Measurements from ENCODE around the gene MYO1H.
"Not testable (repeated sequence)": the region's sequence is repeated elsewhere in the genome, so short reads cannot be mapped to it uniquely, and the experiment has no call there.

MYO1H gene, protein sequence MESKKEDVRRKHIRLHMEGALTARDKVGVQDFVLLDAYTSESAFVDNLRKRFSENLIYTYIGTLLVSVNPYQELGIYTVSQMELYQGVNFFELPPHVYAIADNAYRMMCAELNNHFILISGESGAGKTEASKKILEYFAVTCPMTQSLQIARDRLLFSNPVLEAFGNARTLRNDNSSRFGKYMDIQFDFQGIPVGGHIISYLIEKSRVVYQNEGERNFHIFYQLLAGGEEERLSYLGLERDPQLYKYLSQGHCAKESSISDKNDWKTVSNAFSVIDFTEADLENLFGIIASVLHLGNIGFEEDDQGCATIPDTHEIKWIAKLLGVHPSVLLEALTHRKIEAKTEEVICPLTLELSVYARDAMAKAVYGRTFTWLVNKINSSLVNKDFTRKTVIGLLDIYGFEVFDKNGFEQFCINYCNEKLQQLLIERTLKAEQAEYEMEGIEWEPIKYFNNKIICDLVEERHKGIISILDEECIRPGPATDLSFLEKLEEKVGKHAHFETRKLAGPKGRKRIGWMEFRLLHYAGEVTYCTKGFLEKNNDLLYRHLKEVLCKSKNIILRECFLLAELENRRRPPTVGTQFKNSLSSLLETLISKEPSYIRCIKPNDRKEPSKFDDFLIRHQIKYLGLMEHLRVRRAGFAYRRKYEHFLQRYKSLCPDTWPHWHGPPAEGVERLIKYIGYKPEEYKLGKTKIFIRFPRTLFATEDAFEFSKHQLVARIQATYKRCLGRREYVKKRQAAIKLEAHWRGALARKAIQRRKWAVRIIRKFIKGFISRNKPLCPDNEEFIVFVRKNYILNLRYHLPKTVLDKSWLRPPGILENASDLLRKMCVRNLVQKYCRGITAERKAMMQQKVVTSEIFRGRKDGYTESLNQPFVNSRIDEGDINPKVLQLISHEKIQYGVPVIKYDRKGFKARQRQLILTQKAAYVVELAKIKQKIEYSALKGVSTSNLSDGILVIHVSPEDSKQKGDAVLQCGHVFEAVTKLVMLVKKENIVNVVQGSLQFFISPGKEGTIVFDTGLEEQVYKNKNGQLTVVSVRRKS

GRCh38 chr12:109347589-109347988, at the start of gene MYO1H:
Gene MYO1H (plus strand): TSS chr12:109347900. CDS start chr12:109347961, 61 bp downstream.
- no peak for DNase-seq (ENCODE audit: low spot score)

- no peak for DNase-seq (ENCODE audit: low spot score)
Measured at GRCh38 chr12:109299849-109300248, 47.9 kb upstream of the MYO1H start.

DNA sequence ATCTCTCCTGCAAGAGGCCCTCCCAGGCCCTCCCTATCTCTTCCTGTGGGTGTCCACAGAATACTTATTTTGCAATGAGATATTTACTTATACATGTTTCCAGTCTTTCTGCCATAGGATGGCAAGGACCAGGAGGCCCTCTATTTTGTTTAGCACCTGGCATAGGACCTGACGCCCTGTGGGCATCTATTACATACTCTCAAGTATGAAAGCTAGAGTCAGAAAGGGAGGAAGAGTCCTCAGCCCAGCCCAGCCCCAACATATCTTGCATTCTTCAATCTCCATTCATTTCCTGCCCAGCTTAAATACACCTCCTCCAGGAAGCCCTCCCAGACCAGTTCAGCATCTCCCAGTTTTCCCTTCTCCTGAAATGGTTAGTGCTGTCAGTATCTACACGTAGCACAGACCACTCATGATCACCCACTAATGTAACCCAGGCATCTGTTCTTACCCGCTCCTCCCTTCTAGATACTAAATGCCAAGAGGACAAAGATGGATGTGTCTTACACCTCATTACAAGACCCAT, 46.0 kb upstream of the MYO1H start:
- no peak for DNase-seq (ENCODE audit: low spot score)

DNA sequence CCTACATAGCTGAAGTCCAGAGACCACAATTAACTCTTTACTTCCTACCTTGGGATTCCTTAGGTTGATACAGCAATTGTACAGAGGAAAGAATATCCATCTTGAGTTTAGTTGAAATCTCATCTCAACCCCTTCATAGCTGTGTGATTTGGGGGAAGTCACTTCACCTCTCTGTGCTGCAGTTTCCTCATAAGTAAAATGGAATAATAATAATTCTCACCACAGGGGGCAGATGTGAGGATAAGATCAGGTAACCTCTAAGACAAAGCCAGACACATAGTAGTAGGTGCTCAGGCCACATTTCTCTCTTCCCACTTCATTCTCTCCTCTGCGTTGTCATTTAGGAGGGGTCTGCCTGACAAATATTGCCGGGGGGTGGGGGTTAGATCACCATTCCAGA, 45.3 kb upstream of the MYO1H start:
- DNase-seq (ENCODE audit: low spot score), result no peak

DNA sequence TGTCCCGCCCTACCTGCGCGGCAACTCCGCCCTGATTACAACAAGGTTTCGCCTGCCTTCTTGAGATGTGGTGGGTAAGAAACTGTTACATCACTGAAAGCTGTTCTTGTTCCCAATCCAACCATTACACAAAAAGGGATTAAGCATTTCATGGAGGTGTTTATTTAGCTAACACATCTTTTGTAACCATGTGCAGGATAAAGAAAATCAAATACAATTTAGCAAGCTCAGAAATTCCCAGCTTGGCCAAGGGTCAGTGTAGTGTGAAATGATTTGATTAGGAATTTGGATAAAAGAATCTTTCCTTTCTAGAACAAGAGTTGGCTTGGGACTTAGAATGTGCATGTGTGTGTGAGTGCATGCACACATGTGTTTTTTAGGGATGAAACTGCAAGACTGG, 44.9 kb upstream of the MYO1H start:
- DNase-seq (ENCODE audit: low spot score), result no peak

- no peak for DNase-seq (ENCODE audit: low spot score)
Measured at GRCh38 chr12:109304485-109304884, 43.2 kb upstream of the MYO1H start.

GRCh38 chr12:109305547-109305946, 42.2 kb upstream of the MYO1H start:
- no peak for DNase-seq (ENCODE audit: low spot score)

DNA sequence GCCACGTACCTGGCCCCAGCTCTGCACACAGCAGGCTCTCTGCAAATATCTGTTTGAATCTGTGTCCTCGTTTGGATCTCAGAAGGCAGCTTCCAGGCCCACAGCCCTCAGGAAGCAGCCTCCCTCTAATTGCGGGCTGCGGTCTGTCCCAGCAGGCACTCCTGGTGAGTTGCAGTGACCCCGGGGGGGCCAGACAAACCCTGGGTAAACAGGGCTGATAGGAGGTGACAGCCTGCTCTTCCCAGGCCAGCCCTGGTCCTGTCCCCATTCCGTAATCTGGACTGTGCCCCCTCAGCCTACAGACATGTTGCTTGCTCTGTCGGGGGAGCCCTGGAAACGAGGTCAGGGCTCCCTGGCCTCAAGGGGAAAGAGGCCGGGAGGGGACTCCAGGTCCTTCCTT, 40.6 kb upstream of the MYO1H start:
- no peak for DNase-seq (ENCODE audit: low spot score)

- DNase-seq (ENCODE audit: low spot score), result no peak
Measured at GRCh38 chr12:109308534-109309380, 38.9 kb upstream of the MYO1H start, which contains the start of gene FOXN4. Gene FOXN4 (minus strand): TSS chr12:109309284. CDS start chr12:109308321, 963 bp downstream.

DNA sequence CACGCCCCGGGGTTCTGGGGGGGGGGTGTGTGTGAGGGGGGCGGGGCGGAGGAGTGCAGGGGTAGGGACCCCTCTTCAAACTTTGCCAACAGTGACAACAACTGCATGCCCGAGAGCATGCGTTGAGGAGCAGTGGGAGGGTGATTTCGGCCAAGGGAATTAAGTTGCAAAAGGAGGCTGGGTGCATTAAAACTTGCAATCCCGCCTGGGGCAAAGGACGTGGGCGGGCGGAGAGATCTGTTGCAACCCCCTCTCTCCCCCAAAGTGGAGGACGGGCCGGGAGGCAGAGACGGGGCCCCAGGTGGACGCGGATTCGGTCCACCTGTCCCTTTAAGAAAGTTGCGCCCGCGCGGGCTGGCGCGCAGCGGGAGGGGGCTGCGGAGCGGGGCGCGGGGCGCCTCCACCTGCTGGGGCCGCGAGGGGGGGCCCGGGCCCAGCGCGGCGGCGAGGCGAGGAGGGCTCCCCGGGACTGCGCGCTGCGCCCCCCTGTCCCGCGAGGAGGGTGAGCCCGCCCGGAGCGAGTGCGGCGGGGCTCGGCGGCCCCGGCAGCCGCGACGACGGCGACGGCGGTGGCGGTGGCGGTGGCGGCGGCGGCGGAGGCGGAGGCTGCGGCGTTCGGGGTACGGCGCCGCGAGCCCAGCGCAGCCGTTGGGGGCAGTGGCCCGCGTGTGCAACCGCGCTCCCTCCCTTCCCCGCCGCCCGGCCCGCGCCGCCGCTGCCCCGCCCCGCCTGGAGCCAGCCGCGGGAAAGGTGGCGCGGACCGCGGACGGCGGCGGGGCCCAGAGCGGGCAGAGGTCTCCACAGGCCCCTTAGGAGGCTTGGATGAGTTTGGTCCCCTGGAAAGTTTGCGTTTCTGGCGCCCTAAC, 38.1 kb upstream of the MYO1H start:
- DNase-seq (ENCODE audit: low spot score), result no peak

DNA sequence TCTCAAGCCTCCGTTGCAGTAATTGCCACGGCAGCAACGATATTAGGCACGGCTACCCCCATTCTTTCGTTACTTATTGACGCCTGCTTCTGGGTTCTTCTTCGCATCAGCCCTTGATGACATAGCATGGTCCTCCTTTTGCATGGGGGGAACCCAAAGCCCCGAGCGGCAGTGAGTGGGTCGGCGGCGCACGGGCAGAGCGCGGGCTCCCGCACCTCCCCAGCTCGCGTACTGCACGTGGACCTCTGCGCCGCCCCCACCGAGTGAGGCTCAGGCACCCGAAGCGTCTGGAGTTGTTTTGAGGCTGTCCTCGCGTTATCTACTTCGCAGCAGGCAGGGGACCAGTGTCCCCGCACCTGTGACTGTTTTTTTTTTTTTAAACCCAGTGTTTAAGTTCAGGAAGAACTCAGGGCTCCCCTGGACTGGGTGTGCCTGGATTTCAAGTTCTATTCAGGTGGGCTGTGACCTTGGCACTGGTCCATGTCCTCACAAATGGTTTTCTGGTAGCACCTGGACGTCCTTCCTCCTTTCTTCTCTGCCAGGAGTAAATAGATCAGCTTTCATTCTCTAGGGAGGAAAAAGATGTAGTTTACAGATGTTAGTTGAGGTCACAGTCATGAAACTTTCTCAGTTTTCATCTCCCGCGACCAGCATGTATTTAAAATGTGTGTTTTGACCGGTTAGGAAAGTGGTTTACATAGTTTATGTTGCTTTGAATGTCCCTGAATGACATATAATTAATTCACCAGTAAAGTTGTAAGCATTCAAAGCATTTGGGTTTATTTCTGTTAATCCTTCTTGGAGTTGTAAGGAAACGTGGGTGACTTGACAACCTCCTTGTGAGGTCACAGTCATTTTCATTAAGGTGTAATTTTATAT, 37.2 kb upstream of the MYO1H start:
- DNase-seq (ENCODE audit: low spot score), result no peak

DNA sequence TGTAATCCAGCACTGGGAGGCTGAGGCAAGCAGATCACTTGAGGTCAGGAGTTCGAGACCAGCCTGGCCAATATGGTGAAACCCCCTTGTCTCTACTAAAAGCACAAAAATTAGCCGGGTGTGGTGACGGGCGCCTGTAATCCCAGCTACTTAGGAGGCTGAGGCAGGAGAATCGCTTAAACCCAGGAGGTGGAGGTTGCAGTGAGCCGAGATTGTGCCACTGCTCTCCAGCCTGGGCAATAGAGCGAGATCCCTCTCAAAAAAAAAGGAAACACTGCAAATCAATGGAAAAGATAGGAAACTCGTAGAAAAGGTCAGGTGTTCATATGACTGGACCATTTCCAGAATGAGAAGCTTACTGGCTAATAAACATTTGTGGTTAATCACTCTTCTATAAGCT, 26.4 kb upstream of the MYO1H start:
- not testable (repeated sequence) for DNase-seq (ENCODE audit: low spot score)

GRCh38 chr12:109329003-109329402, 18.7 kb upstream of the MYO1H start:
- DNase-seq (ENCODE audit: low spot score), result no peak

GRCh38 chr12:109329686-109330085, 18.0 kb upstream of the MYO1H start:
- no peak for DNase-seq (ENCODE audit: low spot score)

GRCh38 chr12:109330282-109331230, 17.1 kb upstream of the MYO1H start:
- DNase-seq (ENCODE audit: low spot score), result no peak

- DNase-seq (ENCODE audit: low spot score), result no peak
Measured at GRCh38 chr12:109331301-109331952, 16.3 kb upstream of the MYO1H start.

DNA sequence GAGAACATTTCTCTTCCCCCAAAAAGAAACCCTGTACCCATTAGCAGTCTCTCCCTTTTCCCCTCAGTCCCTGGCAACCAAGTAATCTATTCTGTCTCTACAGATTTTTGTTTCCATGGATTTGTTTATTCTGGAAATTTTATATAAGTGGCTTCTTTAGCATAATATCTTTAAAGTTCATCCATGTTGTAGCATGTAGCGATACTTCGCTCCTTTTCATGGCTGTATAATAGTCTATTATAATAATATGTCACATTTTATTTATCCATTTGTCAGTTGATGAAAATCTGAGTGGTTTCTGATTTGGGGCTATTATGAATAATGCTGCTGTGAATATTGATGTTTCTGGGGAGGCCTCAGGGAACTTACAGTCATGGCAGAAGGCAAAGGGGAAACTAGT, 12.8 kb upstream of the MYO1H start:
- no peak for DNase-seq (ENCODE audit: low spot score)

DNA sequence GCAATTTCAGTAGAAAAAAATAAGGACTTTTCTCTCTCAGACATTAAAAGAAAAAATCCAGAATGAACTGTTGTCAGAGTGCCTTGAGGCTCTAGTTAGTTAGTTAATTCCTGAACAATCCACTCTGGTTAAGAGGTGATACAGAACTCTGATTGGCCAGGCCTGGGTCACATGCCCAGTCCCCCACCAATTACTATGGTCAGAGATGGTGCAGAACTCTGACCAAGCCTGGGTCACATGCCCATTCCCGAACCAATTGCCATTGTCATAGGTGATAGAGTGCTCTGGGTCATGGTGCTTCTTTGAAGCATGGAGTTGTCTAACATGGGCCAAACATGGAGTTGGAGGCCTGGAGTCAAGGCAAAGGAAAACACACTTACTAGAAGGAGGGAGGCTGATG, 11.1 kb upstream of the MYO1H start:
- DNase-seq (ENCODE audit: low spot score), result no peak
